ENCODE measurements around the gene CDH13.

CDH13 gene

DNA sequence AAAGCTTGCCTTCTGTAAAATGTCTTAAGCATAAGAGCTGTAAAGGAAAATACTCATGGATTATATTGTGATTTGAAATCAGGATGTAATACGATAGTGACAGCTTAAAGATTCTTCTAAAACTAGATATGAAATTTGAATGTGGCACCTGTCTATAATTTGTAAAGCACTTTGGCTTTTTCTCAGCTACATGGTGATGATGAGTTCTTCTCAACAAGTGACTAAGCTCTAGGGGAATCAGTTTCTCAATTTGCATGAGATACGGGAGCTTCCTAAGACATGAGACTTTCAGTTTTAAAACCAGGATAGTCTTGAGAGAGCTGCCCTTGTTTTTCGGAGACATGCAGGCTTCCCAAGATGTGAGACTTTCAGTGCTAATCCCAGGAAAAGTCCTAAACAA, 439.2 kb downstream of the CDH13 start:
- Histone ChIP-seq H3K4me1 (ENCODE audit: low read length) (no peaks in the 10 kb centered on the region), H3K36me3 (replicated peaks; ENCODE audit: low read depth, low read length) (no peaks in the 10 kb centered on the region), H3K79me2 (ENCODE audit: low read length) (no peaks in the 10 kb centered on the region), H3K27me3 (ENCODE audit: low read depth, low read length) (no peaks in the 10 kb centered on the region), H2AFZ (ENCODE audit: low read depth, low read length) (no peak overlapping the region), H3K27ac (ENCODE audit: low read length) (no peak overlapping the region), H3K4me2 (ENCODE audit: low read length) (no peak overlapping the region), H3K4me3 (ENCODE audit: low read length) (no peak overlapping the region), H3K9ac (ENCODE audit: low read length) (no peak overlapping the region), H3K9me3 (ENCODE audit: insufficient read depth, low read length) (0 out of 2 replicates have a peak, but pooled peaks cover 4% of the 10 kb centered on the region), H4K20me1 (ENCODE audit: insufficient read depth, low read length) (no peaks in the 10 kb centered on the region)
- TF ChIP-seq, protein P1, sequence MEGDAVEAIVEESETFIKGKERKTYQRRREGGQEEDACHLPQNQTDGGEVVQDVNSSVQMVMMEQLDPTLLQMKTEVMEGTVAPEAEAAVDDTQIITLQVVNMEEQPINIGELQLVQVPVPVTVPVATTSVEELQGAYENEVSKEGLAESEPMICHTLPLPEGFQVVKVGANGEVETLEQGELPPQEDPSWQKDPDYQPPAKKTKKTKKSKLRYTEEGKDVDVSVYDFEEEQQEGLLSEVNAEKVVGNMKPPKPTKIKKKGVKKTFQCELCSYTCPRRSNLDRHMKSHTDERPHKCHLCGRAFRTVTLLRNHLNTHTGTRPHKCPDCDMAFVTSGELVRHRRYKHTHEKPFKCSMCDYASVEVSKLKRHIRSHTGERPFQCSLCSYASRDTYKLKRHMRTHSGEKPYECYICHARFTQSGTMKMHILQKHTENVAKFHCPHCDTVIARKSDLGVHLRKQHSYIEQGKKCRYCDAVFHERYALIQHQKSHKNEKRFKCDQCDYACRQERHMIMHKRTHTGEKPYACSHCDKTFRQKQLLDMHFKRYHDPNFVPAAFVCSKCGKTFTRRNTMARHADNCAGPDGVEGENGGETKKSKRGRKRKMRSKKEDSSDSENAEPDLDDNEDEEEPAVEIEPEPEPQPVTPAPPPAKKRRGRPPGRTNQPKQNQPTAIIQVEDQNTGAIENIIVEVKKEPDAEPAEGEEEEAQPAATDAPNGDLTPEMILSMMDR (IDR thresholded peaks at IDR 0.05; ENCODE audit: low read depth, low read length) = no peak
- TF ChIP-seq EZH2phosphoT487 (IDR thresholded peaks at IDR 0.05; ENCODE audit: low read depth) = no peak

DNA sequence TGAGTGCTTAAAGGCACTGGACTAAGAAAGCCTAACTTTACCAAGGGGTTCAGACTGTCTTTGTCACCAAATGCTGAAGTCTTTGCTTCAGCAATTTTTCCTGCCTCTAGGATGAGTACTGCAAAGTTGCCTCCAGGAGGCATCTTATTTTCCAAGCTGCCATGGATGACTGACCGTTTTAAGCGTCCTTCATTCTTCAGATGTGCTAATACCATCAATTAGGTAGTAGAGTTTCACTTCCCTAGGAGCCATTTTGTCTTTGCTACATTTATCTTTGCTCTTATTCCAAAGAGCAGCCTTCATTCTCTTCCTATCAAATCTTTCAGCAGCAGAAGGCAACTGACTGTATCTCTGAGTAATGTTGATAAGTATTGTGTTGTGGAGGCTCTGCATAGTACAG, 440.1 kb downstream of the CDH13 start:
- no peaks in the 10 kb centered on the region for H3K79me2 ChIP-seq (ENCODE audit: low read length)
- H3K9ac ChIP-seq (ENCODE audit: low read length) = no peak overlapping the region
- no peak overlapping the region for H2AFZ ChIP-seq (ENCODE audit: low read depth, low read length)
- H3K9me3 ChIP-seq (ENCODE audit: insufficient read depth, low read length) = 0 out of 2 replicates have a peak, but pooled peaks cover 4% of the 10 kb centered on the region
- H3K27ac ChIP-seq (ENCODE audit: low read length) = no peak overlapping the region
- no peaks in the 10 kb centered on the region for H3K36me3 ChIP-seq (replicated peaks; ENCODE audit: low read depth, low read length)
- H3K4me1 ChIP-seq (ENCODE audit: low read length) = no peaks in the 10 kb centered on the region
- no peaks in the 10 kb centered on the region for H3K27me3 ChIP-seq (ENCODE audit: low read depth, low read length)
- no peak overlapping the region for H3K4me3 ChIP-seq (ENCODE audit: low read length)
- no peak overlapping the region for H3K4me2 ChIP-seq (ENCODE audit: low read length)
- TF ChIP-seq, protein P1 (IDR thresholded peaks at IDR 0.05; ENCODE audit: low read depth, low read length) = no peak
- no peak for TF ChIP-seq EZH2phosphoT487 (IDR thresholded peaks at IDR 0.05; ENCODE audit: low read depth)
- no peaks in the 10 kb centered on the region for H4K20me1 ChIP-seq (ENCODE audit: insufficient read depth, low read length)

DNA sequence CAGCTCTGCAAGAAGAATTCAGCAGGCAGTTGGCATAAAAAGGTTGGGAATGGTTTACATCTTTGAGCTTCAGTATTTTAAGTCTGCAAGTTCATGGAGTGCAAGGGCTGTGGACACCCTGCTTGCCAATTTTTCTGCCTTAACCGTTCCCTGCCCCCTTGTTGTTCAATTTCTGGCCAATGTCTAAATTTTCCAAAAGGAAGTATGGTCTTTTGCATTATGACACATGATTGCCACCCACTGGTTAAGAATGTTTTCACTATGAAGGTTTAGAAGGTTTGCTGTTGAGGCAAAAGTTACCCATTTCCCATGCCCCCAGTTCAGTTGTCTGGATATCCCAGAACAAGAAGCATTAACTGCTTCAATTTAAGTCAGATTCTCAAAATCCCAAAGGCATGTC, 441.9 kb downstream of the CDH13 start:
- no peaks in the 10 kb centered on the region for H3K27me3 ChIP-seq (ENCODE audit: low read depth, low read length)
- H3K79me2 ChIP-seq (ENCODE audit: low read length) = no peaks in the 10 kb centered on the region
- H3K4me2 ChIP-seq (ENCODE audit: low read length) = no peak overlapping the region
- H3K9me3 ChIP-seq (ENCODE audit: insufficient read depth, low read length) = 0 out of 2 replicates have a peak, but pooled peaks cover 4% of the 10 kb centered on the region
- no peaks in the 10 kb centered on the region for H3K4me1 ChIP-seq (ENCODE audit: low read length)
- H3K9ac ChIP-seq (ENCODE audit: low read length) = no peak overlapping the region
- TF ChIP-seq, protein P1 (IDR thresholded peaks at IDR 0.05; ENCODE audit: low read depth, low read length) = no peak
- TF ChIP-seq EZH2phosphoT487 (IDR thresholded peaks at IDR 0.05; ENCODE audit: low read depth) = no peak
- H4K20me1 ChIP-seq (ENCODE audit: insufficient read depth, low read length) = no peaks in the 10 kb centered on the region
- no peak overlapping the region for H3K27ac ChIP-seq (ENCODE audit: low read length)
- no peaks in the 10 kb centered on the region for H3K36me3 ChIP-seq (replicated peaks; ENCODE audit: low read depth, low read length)
- H3K4me3 ChIP-seq (ENCODE audit: low read length) = no peak overlapping the region
- no peak overlapping the region for H2AFZ ChIP-seq (ENCODE audit: low read depth, low read length)

DNA sequence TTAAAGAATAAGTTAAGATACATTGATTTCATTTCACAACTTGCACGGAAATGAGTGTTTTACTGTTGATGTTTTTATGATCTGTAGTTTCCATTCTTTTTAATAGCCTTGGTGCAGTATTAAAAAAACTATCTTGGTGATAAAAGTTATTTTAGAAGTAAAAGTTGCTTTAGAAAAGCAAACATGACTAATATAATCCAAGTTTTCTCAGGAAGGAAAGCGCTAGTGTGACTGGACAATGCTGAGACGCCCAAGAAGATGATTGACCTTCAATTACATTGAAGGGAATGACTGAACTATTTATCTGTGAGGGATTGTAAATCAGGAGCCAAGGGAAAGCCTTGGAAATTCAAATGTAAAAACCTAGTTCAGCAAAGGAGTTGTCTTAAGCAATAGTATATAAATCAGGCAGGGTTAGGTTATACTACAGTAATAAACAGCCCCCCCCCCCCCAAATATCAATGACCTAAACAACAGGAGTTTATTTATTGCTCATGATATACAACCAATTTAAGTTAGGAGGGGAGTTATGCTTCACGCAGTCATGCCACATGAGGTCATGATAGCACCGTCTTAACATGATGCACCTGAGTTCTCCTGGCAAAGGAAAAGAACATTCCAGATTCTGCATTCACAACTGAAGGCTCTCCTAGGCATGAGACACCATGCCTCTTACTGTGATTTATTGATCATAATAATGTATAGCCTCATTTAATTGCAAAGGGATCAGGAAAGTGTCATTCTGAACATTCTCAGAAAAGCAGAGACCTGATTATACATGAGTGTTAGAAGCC, 443.8 kb downstream of the CDH13 start:
- H2AFZ ChIP-seq (ENCODE audit: low read depth, low read length) = no peak overlapping the region
- TF ChIP-seq EZH2phosphoT487 (IDR thresholded peaks at IDR 0.05; ENCODE audit: low read depth) = no peak
- TF ChIP-seq, protein P1 (IDR thresholded peaks at IDR 0.05; ENCODE audit: low read depth, low read length) = no peak
- H3K27me3 ChIP-seq (ENCODE audit: low read depth, low read length) = no peaks in the 10 kb centered on the region

More for the DNA sequence above, 443.8 kb downstream of the CDH13 start:
- no peak overlapping the region for H3K27ac ChIP-seq (ENCODE audit: low read length)
- no peaks in the 10 kb centered on the region for H3K4me1 ChIP-seq (ENCODE audit: low read length)
- H3K4me3 ChIP-seq (ENCODE audit: low read length) = no peak overlapping the region
- no peaks in the 10 kb centered on the region for H4K20me1 ChIP-seq (ENCODE audit: insufficient read depth, low read length)
- H3K4me2 ChIP-seq (ENCODE audit: low read length) = no peak overlapping the region
- 0 out of 2 replicates have a peak, but pooled peaks cover 4% of the 10 kb centered on the region for H3K9me3 ChIP-seq (ENCODE audit: insufficient read depth, low read length)
- H3K9ac ChIP-seq (ENCODE audit: low read length) = no peak overlapping the region
- no peaks in the 10 kb centered on the region for H3K36me3 ChIP-seq (replicated peaks; ENCODE audit: low read depth, low read length)
- no peaks in the 10 kb centered on the region for H3K79me2 ChIP-seq (ENCODE audit: low read length)

Measured in OCI-LY3 (cell line).